ENCODE results near the gene RALGAPB. TPM values are rescaled to one million over a fixed set of nuclear protein-coding genes. Genes with fewer than 3 reads are reported as not detected.

The RALGAPB gene
- total and polyA plus RNA-seq, 2 of the 13 experiments (the other 11 are each of a cell fraction or from before 2014, with no cell fraction given): 17.6 to 30.6 TPM

- TF ChIP-seq MAZ (IDR thresholded peaks at IDR 0.05; ENCODE audit: borderline replicate concordance, low read depth, low read length): no peak; the same call in 1 of the 2 replicates
- no peak for TF ChIP-seq MAZ (CRISPR knock-in tag; IDR thresholded peaks at IDR 0.05; ENCODE audit: low read depth)
- peak; percentile 49 for TF ChIP-seq ZNF564 (CRISPR knock-in tag; IDR thresholded peaks at IDR 0.05)
- TF ChIP-seq FIP1L1 (IDR thresholded peaks at IDR 0.05; ENCODE audit: borderline replicate concordance, insufficient read depth, low read depth, low read length): no peak
- TF ChIP-seq ZNF414 (CRISPR knock-in tag; IDR thresholded peaks at IDR 0.05): 0 out of 2 replicates have a peak, but pooled peaks have one; percentile 27
- no peak for TF ChIP-seq RFXANK (CRISPR knock-in tag; IDR thresholded peaks at IDR 0.05)
- peak; percentile 13; the same call in 1 of the 2 replicates for TF ChIP-seq ZFX (CRISPR knock-in tag; IDR thresholded peaks at IDR 0.05; ENCODE audit: low read depth)
- no peak for TF ChIP-seq ZBTB44 (CRISPR knock-in tag; IDR thresholded peaks at IDR 0.05)
- TF ChIP-seq HNRNPH1 (optimal IDR thresholded peaks at IDR 0.05; ENCODE audit: low read depth, low read length): no peak
- no peak; the same call in 1 of the 2 replicates for TF ChIP-seq REXO4 (CRISPR knock-in tag; IDR thresholded peaks at IDR 0.05; ENCODE audit: borderline replicate concordance)
- TF ChIP-seq ZNF619 (CRISPR knock-in tag; IDR thresholded peaks at IDR 0.05): no peak
- TF ChIP-seq RNF2 (conservative IDR thresholded peaks at IDR 0.05; ENCODE audit: low read depth): no peak
- TF ChIP-seq ZNF773 (CRISPR knock-in tag; IDR thresholded peaks at IDR 0.05; ENCODE audit: borderline replicate concordance): no peak
- no peak for TF ChIP-seq ATRX (CRISPR knock-in tag; IDR thresholded peaks at IDR 0.05; ENCODE audit: borderline replicate concordance)
- TF ChIP-seq MYNN (CRISPR knock-in tag; IDR thresholded peaks at IDR 0.05; ENCODE audit: low read depth): no peak
- peak; percentile 86 for TF ChIP-seq ZNF205 (CRISPR knock-in tag; IDR thresholded peaks at IDR 0.05)
- no peak for TF ChIP-seq ZNF577 (CRISPR knock-in tag; IDR thresholded peaks at IDR 0.05; ENCODE audit: borderline replicate concordance, low read depth)
- peak; percentile 88 for TF ChIP-seq ZBTB25 (CRISPR knock-in tag; IDR thresholded peaks at IDR 0.05)
- 0 out of 2 replicates have a peak, but pooled peaks have one; percentile 49 for TF ChIP-seq POGK (CRISPR knock-in tag; conservative IDR thresholded peaks at IDR 0.05)
- no peak for TF ChIP-seq ZSCAN31 (CRISPR knock-in tag; IDR thresholded peaks at IDR 0.05; ENCODE audit: low read depth)
- no peak for TF ChIP-seq ZNF484 (CRISPR knock-in tag; IDR thresholded peaks at IDR 0.05; ENCODE audit: borderline replicate concordance, low read depth)
- no peak for TF ChIP-seq LBX2 (CRISPR knock-in tag; IDR thresholded peaks at IDR 0.05; ENCODE audit: borderline replicate concordance)
- 0 out of 2 replicates have a peak, but pooled peaks have one; percentile 91 for TF ChIP-seq ZNF124 (CRISPR knock-in tag; IDR thresholded peaks at IDR 0.05)
Measured at GRCh38 chr20:38447931-38448675, 24.5 kb upstream of the RALGAPB start (continued).
